GM18858 (cell line): ENCODE data around the gene RNF4.
"Not testable (repeated sequence)": the region's sequence is repeated elsewhere in the genome, so short reads cannot be mapped to it uniquely, and the experiment has no call there.

ENCODE experiments used
- ATAC-seq: cut with Tn5 transposase; IDR thresholded peaks from one replicate; pipeline ENCODE4 v1.9.1; 2021; ENCODE audit not compliant: unreplicated experiment

RNF4 gene

GRCh38 chr4:2457481-2458295, 11.2 kb upstream of the RNF4 start:
- no peak for ATAC-seq

DNA sequence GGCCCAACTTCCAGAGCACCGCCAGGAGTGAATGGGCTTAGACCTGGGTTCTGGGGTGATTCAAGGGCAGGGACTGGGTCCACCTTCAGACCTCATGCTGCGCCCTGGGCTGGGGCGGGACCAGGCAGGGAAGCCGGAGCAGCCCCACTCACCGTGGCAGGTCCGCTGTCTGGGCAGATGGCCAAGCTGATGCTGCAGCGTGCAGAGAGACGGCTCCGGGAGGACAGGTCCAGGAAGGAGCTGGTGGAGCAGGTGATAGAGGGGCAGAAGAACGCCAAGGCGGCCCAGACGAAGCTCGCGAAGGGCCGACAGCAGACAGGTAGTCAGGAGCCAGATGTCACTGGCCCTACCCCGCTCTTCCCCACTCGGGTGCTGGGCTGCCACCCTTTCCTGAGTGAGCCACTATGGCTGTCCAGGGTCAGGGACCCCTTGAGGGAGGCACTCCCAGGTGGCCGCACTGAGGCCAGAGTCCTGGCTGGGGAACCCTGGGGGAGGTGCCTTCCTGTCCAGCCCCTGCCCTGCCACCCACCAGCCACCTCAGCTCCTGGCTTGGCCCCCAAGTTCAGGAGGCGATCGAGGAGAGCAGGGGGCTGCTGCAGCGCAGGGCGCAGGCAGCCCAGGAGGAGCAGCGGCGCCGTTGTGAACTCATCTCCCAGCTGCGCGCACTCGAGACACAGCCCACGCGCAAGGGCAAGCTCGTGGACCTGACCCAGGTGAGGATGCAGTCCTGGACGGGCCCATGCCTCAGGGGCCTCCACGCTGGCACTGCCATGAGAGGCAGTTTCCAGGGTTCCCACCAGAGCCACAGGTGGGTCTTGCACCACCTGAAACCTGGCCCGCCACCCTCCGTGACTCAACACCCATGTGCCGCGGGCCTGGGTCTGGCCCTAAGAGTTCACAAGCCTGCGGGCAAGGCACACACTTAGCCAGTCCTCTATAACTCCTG, 10.1 kb upstream of the RNF4 start:
- ATAC-seq: no peak

GRCh38 chr4:2459589-2460349, 9.1 kb upstream of the RNF4 start:
- no peak for ATAC-seq

- no peak for ATAC-seq
Measured at GRCh38 chr4:2461246-2461960, 7.5 kb upstream of the RNF4 start.

- ATAC-seq: peak; percentile 60
Measured at GRCh38 chr4:2462218-2462991, 6.5 kb upstream of the RNF4 start.

DNA sequence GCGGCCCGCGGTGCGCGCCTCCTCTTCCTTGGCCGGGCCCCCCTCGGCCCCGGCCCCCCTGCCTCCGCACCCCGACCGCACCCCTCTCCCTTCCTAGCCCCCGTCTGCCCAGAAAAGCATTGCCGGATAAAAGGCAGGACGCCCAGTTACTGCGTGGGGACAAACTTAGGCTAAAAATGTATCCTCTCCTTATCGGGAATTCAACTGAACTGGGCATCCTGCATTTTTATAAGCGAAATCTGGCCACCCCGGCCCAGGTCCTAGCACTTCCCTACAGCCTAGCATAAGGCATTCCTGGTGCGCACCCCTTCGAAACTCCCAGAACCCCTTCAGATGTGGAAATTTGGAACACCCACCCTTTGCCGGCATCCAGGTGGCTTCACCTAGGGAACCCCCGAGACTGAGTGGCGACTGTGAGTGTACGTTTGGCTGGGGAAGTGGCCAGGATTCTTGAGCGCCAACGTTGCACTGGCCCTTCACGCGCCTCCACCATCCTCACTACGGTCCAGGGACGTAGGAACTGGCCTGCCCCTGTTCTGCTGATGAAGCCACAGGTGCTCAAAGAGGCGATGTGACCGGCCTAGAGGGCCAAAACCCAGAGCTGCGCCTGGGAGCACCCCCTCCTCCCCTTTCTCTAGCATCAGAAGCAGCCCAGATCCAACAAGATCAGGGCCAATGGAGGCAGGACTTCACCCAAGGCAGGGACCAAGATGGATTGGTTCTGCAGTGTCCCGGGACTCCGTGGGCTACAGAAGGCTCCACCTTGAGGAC, 5.7 kb upstream of the RNF4 start:
- ATAC-seq: no peak

DNA sequence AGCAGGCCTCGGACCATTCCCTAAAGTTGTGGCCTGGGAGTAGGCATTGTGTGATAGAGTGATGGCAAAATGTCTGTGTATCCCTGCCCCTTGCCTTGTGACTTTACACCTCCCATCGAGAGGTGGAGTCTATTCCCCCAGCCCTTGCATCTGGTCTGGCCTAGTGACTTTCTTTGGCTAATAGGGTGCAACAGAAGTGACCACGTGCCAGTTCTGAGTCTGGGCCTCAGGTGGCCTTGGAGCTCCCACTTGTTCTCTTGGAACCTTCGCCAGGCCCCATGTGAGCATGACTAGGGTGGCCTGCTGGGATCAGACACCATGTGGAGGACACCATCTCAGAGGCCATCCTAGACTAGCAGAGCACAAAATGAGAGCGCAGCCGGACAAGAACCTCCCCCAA, 3.9 kb upstream of the RNF4 start:
- no peak for ATAC-seq

GRCh38 chr4:2465544-2465943, 3.4 kb upstream of the RNF4 start:
- not testable (repeated sequence) for ATAC-seq

- ATAC-seq: peak; percentile 32
Measured at GRCh38 chr4:2469192-2469984, 482 bp downstream of the RNF4 start.

DNA sequence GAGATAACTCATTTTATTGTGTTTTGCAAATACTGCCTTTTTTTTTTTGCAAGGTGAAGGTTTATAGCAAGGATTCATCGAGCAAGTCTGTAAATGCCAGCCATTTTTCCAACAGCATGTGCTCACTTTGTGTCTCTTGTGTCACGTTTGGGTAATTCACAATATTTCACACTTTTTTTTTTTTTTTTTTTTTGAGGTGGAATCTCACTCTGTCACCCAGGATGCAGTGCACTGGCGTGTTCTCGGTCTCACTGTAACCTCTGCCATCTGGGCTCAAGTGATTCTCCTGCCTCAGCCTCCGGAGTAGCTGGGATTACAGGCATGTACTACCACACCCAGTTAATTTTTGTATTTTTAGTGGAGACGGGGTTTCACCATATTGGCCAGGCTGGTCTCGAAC, 1.9 kb downstream of the RNF4 start:
- no peak for ATAC-seq

- ATAC-seq: no peak
Measured at GRCh38 chr4:2472187-2472586, 3.3 kb downstream of the RNF4 start.

DNA sequence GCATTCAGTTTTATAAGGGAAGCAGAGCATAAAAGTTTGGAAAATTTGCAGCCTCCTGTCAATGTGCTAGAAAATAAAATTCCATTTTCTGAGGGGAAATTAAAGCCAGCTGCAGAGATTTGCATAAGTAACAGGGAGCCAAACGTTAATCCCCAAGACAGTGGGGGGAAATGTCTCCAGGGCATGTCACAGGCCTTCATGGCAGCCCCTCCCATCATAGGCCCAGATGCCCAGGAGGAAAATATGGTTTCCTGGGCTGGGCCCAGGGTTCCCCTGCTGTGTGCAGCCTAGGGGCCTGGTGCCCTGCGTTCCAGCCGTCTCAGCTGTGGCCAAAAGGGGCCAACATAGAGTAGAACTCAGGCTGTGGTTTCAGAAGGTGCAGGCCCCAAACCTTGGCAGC, 9.3 kb downstream of the RNF4 start:
- ATAC-seq: no peak

DNA sequence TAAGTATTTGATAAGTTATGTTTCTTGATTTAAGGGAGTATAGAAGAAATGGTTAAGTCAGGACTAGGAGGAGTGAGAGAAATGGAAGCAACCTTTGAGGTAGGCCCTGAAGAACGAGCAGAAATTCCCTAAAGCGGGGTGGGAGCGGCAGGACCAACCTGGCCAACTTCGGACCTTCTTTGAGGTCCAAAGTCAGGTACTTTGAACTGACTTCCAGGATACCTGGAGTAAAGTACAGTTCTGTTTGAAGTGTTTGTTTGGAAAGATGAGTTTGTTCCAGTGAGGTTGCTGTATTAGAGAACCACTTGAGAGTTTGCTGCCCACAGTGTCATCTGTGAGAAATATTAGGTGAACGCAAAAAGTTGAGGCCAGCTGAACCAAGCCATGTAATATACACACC, 11.7 kb downstream of the RNF4 start:
- no peak for ATAC-seq

- no peak for ATAC-seq
Measured at GRCh38 chr4:2482192-2482591, 13.3 kb downstream of the RNF4 start.

DNA sequence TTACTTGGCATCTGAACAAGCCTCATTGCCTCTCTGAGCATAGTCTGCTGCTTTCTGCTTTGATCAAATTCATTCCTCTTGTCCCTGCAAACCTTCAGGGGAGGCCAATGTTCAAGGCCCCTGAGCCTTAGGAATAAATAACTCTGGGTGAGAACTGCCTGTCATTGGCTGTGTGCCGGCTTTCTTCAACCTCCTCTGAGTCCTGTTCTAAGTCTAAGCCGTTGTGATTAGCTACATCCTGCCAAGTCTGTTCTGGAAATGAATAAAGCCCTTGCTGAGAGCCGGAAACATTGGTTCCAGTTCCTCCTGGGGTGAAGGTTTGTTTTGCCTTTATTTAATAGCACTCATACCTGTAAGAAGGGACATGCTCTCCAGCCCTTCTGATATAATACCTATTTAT, 13.8 kb downstream of the RNF4 start:
- ATAC-seq: peak; percentile 43

GRCh38 chr4:2483237-2483636, 14.3 kb downstream of the RNF4 start:
- ATAC-seq: no peak

GRCh38 chr4:2484185-2484584, 15.3 kb downstream of the RNF4 start:
- no peak for ATAC-seq

DNA sequence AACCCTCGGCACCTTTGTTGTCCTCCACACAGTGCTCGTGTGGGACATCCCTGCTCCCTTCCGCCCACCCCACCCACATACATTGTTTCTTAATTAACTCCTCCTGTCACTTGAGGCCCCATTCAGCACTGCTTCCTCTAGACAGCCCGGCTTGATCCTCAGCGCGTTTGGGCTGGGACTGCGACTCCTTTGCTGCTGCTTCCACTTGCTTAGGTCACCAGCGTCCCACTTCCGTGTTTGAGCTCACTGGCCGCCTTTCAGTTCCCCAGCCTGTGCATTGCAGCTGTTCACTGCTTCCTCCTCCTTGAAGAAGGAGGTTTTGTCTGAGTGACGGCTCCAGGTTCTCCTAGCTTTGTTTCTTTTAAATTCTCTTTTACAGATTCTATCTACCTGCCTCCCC, 16.1 kb downstream of the RNF4 start:
- peak; percentile 38 for ATAC-seq
